OCI-M2 (cell line): ENCODE measurements around the gene MFGE8.
A peak's percentile ranks its signal among the peaks of the same experiment; 100 is the strongest.

Experiments
- DNase-seq: peaks from one replicate; lab custom pipeline; 2025; ENCODE audit not compliant: unreplicated experiment; lab: John Stamatoyannopoulos, UW

MFGE8 gene

GRCh38 chr15:88920186-88920891 is 7.2 kb upstream of the MFGE8 start:
- DNase-seq = no peak

- no peak for DNase-seq
Observed at GRCh38 chr15:88918738-88919137, 5.6 kb upstream of the MFGE8 start.

- no peak for DNase-seq
Observed at GRCh38 chr15:88917760-88918159, 4.6 kb upstream of the MFGE8 start.

- DNase-seq = no peak
Observed at GRCh38 chr15:88915354-88915753, 2.2 kb upstream of the MFGE8 start.

- no peak for DNase-seq
Observed at GRCh38 chr15:88913850-88914169, 631 bp upstream of the MFGE8 start.

- DNase-seq = no peak
Observed at GRCh38 chr15:88912500-88912921, 668 bp downstream of the MFGE8 start.

GRCh38 chr15:88911766-88912118 is 1.4 kb downstream of the MFGE8 start:
- no peak for DNase-seq

GRCh38 chr15:88909956-88910831 is 3.0 kb downstream of the MFGE8 start:
- DNase-seq = no peak

GRCh38 chr15:88908697-88909621 is 4.2 kb downstream of the MFGE8 start:
- no peak for DNase-seq

- no peak for DNase-seq
Observed at GRCh38 chr15:88908123-88908522, 5.1 kb downstream of the MFGE8 start.

GRCh38 chr15:88907111-88907510 is 6.1 kb downstream of the MFGE8 start:
- DNase-seq = no peak

- DNase-seq = no peak
Observed at GRCh38 chr15:88906551-88906950, 6.6 kb downstream of the MFGE8 start.

- no peak for DNase-seq
Observed at GRCh38 chr15:88906130-88906529, 7.0 kb downstream of the MFGE8 start.

- no peak for DNase-seq
Observed at GRCh38 chr15:88905576-88905975, 7.6 kb downstream of the MFGE8 start.

- DNase-seq = peak; percentile 35
Observed at GRCh38 chr15:88904624-88905327, 8.4 kb downstream of the MFGE8 start.

GRCh38 chr15:88904257-88904623 is 8.9 kb downstream of the MFGE8 start:
- no peak for DNase-seq

GRCh38 chr15:88902846-88903245 is 10.3 kb downstream of the MFGE8 start:
- DNase-seq = no peak

GRCh38 chr15:88902221-88902835 is 10.9 kb downstream of the MFGE8 start:
- no peak for DNase-seq

- DNase-seq = no peak
Observed at GRCh38 chr15:88901508-88902220, 11.5 kb downstream of the MFGE8 start.

- no peak for DNase-seq
Observed at GRCh38 chr15:88900982-88901418, 12.2 kb downstream of the MFGE8 start.
